HG03066 (cell line): ENCODE measurements around the gene SCUBE2.

Source experiments
- ATAC-seq: cut with Tn5 transposase; IDR thresholded peaks from one replicate; pipeline ENCODE4 v1.9.1; 2021; ENCODE audit warnings: low read depth; ENCODE audit not compliant: unreplicated experiment

SCUBE2 gene

GRCh38 chr11:8973121-8973520 is 118.3 kb downstream of the SCUBE2 start:
- ATAC-seq = no peak

- no peak for ATAC-seq
Observed at GRCh38 chr11:8971924-8972316, 119.5 kb downstream of the SCUBE2 start.

GRCh38 chr11:8971196-8971923 is 120.0 kb downstream of the SCUBE2 start:
- no peak for ATAC-seq
